ENCODE measurements around the gene FEZF1.

- TF ChIP-seq CTCF (IDR thresholded peaks at IDR 0.05), result no peak
- TF ChIP-seq POLR2A (IDR thresholded peaks at IDR 0.05), result no peak
These were observed 3.4 kb downstream of the FEZF1 start for GRCh38 chr7:122300956-122301833.

Data from testis (tissue), 2 donors.